ENCODE results near the gene MYO16.

- TF ChIP-seq CTCF (IDR thresholded peaks at IDR 0.05): no peak
- TF ChIP-seq ZFX (IDR thresholded peaks at IDR 0.05; ENCODE audit: borderline replicate concordance): no peak
Observed at GRCh38 chr13:109144693-109145437, 515.5 kb downstream of the MYO16 start.
